Mononuclear cell (primary cell): ENCODE measurements around the gene HIPK2. TPM values are rescaled to one million over a fixed set of nuclear protein-coding genes. Genes with fewer than 3 reads are reported as not detected.

ENCODE experiments used
- H3K27me3 ChIP-seq: 2 replicates; pipeline ENCODE4 v1.6.0; 2011; ENCODE audit warnings: low read length, control low read depth; ENCODE audit not compliant: insufficient read depth
- H3K4me1 ChIP-seq: 2 replicates; pipeline ENCODE4 v1.5.1; 2011; ENCODE audit warnings: mild to moderate bottlenecking, low read length, control low read depth; ENCODE audit not compliant: insufficient read depth
- H3K4me3 ChIP-seq: 2 replicates; pipeline ENCODE4 v1.5.1; 2011; ENCODE audit warnings: mild to moderate bottlenecking, low read length, moderate library complexity
- H3K9me3 ChIP-seq: 2 replicates; pipeline ENCODE4 v1.5.1; 2011; ENCODE audit warnings: low read depth, mild to moderate bottlenecking, control low read depth, low read length
- total RNA-seq: library from RNA; depleted of rRNA; stranded (reverse); fragments of >200 nt; gene quantifications from one replicate; pipeline ENCODE4 v1.2.3, GENCODE V29; 2012

The HIPK2 gene
- total RNA-seq, 1 donor: 14.2 TPM

DNA sequence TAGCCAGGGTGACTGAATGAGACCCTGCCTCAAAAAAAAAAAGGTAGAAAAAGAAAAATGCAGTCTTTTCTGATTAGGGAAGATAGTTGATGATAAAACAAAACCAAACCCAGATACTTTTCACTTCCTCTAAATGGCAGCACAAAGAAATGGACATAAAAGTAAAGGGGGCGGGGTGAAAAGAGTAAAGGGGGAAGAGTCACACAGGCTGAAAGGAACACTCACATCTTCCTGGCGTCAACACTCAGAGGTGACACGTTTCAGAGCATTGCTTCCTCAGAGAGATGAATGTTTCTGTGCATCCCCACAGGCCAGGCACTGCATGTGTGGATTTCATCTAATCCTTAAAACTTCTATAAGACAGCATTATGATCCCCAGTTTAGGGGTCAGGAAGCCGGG is 81.2 kb downstream of the HIPK2 start:
- H3K4me3 ChIP-seq: no peak overlapping the region
- H3K27me3 ChIP-seq: no peaks in the 10 kb centered on the region
- H3K9me3 ChIP-seq: no peaks in the 10 kb centered on the region
- H3K4me1 ChIP-seq: peaks cover 17% of the 10 kb centered on the region

DNA sequence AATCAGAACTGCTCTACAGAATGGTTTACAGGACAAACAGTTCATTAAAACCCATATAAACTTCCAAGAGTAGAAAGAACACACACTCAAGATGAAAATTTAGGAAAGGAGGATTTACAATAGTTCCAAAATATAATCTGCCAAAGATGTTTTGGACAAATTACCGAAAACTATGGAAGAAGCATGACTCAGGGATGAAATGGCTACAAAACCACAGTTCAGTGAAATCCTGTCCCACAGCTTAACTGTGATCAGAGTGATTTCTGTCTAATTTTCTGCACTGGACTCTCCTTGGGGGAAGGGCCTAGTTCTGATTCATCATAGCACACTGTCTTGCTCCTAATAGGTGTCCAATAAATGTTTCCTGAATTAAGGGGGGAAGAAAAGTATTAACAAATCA is 82.2 kb downstream of the HIPK2 start:
- no peaks in the 10 kb centered on the region for H3K9me3 ChIP-seq
- no peaks in the 10 kb centered on the region for H3K27me3 ChIP-seq
- H3K4me1 ChIP-seq: peaks cover 17% of the 10 kb centered on the region
- no peak overlapping the region for H3K4me3 ChIP-seq

DNA sequence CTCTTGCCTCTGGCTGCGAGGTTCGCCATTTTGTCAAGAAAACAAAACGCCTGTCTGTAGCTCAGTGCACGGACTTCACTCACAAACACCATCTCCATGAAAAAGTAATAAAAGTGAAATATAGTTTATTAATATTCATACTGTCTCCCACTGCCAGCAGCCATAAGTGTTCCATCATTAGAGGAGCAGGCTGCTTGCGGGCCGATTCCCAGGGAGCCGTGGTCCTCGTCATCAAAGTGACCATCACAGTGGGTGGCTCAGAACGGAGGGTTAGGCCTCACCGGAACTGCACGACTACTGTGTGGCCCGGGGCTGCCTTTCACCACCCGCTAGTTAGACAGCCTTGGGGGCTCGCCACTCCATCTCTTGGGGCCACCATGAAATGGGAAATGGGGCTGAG is 82.7 kb downstream of the HIPK2 start:
- Histone ChIP-seq H3K4me3 (no peak overlapping the region), H3K9me3 (no peaks in the 10 kb centered on the region), H3K27me3 (no peaks in the 10 kb centered on the region), H3K4me1 (peaks cover 17% of the 10 kb centered on the region)

DNA sequence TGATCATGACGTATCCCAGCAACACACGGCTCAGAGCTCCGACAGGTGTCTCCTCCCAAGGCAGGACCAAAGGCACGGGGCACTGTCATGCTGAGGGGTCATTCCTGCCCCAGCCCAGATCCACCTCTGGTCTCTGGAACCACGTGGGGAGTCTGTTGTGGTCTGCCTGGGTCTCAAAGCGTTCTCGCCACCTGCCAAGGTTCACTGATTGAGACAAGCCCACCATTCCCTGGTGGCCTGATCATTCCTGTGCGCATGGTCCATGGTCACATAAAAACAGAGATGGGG is 83.5 kb downstream of the HIPK2 start:
- Histone ChIP-seq H3K9me3 (no peaks in the 10 kb centered on the region), H3K27me3 (no peaks in the 10 kb centered on the region), H3K4me1 (peaks cover 17% of the 10 kb centered on the region), H3K4me3 (no peak overlapping the region)

DNA sequence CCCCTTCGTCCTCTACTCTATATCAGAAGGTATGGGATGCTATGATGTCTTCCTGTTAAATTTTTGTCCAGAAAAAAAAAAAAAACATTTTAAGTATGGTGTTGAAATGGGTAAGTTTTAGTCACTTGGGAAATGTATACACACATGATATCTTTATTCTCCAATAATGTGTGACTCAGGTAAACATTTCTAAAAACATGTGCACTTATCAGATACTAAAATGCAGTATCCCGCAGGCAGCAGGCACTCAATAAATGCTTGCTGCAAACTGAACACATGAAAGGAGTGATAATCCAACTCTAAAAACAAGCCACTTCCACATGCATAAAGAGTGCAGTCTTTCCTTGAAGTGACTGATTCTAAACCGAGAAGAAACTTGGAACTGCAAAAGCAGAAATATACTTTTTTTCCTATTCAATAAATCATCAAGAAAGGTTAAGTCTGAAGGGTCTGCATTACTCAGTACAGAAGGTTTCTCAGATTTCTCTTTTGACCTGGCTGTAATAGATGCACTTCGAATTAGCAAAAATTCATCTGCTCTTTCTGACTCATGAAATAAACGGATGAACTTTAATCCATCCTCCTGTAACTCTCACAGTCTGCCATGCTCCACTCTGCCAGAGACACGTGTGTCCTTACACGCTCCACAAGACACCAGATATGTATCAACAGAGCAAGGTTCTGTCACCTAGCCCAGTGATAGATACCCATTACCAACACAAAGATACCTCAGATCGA is 84.0 kb downstream of the HIPK2 start:
- Histone ChIP-seq H3K4me3 (no peak overlapping the region), H3K9me3 (no peaks in the 10 kb centered on the region), H3K4me1 (peaks cover 17% of the 10 kb centered on the region), H3K27me3 (no peaks in the 10 kb centered on the region)

DNA sequence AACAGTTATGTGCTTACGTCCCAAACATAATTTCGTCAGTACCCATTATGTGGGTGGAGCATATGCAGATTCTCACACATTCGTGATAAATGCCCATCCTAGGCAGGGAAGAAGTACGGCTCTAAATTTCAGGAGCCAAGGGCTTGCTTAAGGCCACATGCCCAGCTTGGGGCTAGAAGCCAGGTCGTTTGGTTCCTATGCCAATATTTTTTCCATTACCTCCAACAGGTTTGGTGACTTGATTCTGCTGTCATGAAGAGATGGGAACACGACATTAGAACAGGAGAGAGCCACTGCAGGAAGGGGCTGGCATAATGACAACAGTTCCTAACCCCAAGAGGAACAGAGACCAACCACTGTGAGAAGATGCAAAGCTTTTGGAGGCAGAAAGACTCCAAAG is 85.1 kb downstream of the HIPK2 start:
- no peak overlapping the region for H3K4me3 ChIP-seq
- no peaks in the 10 kb centered on the region for H3K9me3 ChIP-seq
- no peaks in the 10 kb centered on the region for H3K27me3 ChIP-seq
- H3K4me1 ChIP-seq: peaks cover 17% of the 10 kb centered on the region

DNA sequence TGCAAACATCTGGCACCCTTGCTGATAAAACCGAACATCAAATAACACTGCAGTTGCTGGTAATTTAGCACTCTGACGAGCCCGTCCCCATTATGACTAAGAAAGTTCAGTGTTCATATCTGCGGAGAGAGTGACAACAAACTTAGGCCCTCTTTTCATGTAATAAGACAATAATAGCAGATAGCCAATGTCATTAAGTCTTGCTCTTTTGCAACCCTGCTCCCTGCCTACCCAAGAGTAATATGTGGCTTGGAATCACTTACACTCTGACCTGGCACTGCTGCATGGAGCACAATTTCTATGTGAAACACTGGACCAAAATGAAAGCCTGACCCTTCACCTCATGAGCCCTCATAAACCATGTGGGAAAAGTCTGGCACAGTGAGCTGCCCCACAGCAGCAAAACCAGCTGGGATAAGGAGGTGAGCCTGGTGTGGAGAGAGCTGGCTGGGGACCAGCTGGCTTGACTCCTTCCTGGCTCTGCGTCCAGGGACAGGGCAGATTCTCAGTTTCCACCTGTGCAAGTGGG is 86.5 kb downstream of the HIPK2 start:
- Histone ChIP-seq H3K4me3 (no peak overlapping the region), H3K9me3 (no peaks in the 10 kb centered on the region), H3K4me1 (peaks cover 7% of the 10 kb centered on the region), H3K27me3 (no peaks in the 10 kb centered on the region)

DNA sequence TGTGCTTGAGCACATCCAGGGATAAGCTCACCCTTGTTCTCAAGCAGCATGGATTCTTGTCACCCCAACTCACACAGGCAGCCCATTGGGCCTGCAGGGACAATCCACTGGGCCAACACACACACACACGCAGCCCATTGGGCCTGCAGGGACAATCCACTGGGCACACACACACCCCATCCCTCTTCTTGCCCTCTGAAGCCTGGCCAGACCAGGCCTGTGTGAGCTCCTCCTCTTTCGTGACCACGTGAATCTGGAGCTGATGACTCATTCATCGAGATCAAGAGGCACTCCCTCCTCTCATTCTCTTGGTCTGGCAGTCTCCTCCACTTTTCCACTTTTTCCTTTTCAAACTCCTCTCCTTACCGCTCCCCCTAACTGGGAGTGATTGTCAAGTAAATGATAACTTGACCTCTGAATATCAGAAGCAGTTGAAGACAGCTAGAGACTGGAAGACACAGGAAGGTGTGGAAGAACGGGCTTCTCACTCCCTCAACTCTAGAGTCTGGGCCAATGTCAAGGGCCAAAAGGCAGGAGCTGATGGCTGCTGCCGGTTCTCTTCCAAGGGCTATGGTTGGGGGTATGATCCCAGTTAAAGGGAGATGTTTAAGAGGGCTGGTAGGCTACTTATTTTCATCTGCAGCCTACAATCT is 89.7 kb downstream of the HIPK2 start:
- Histone ChIP-seq H3K27me3 (no peaks in the 10 kb centered on the region), H3K9me3 (no peaks in the 10 kb centered on the region), H3K4me3 (no peak overlapping the region), H3K4me1 (peaks cover 6% of the 10 kb centered on the region)

DNA sequence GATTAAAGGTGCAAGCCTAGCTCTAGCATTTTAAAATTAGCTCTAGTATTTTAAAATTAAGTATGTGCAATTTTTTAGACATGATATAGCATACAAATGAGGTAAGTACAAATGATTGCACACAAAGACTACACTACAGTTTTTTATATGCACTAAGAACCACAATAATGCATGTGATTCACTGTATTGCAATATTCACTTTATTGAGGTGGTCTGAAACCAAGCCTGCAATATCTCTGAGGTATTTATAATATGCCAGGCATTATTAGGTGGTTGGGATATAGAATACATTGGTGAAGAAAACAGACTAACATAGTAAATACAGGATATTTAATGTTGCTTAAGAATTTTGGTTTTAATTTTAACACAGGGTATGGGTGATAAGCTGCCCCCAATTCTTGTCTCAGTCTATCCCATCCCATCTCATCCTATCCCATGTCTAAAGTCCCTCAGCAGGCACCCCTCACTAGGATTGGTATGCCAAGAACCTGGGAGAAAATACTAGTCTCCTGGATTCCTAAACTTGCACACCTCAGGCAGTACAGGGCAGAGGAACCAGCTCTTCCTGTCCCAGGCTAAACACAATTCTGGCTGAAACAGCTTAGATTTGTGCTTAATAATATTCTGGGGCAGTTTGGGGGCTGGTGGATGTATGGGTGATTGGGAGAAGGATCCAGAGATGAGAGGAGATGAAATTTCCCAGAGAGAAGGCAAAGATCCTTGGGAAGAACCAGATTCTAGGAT is 90.4 kb downstream of the HIPK2 start:
- peaks cover 13% of the 10 kb centered on the region for H3K4me1 ChIP-seq
- H3K27me3 ChIP-seq: no peaks in the 10 kb centered on the region

DNA sequence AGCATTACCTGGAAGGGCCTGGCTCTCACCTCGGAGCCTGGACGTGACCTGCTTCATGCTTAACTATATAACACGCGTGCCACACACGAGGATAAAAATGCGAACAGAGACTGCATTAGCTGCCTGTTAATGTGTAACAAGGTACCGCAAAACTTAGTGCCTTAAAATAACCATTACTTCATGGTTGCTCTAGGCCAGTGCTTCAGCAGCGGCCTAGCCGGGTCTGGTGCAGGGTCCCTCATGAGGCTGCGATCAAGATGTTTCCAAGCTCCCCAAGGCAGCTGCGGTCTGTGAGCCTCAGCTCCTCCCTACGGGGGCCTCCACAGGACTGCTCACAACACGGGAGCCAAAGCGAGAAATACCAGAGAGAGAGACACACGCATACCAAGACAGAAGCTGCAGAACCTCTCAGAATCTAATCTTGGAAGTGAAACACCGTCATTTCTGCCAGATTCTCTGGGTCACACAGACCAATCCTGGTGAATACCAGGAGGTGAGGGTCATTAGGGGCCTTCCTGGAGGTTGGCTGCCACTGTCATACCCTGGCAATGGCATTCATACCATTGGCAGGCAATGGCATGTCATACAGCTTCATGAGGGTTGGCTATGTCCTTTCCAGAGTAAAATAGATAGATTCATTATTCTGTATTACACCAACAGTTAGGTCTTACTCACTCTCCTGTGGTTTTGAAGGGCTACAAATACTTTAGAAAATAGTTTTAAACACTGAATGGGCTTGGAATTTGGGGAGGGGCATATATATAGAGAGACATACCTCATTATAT is 94.5 kb downstream of the HIPK2 start:
- Histone ChIP-seq H3K9me3 (no peaks in the 10 kb centered on the region), H3K4me3 (no peak overlapping the region), H3K4me1 (peaks cover 40% of the 10 kb centered on the region), H3K27me3 (no peaks in the 10 kb centered on the region)

More for the DNA sequence above, 90.4 kb downstream of the HIPK2 start:
- H3K9me3 ChIP-seq: no peaks in the 10 kb centered on the region
- H3K4me3 ChIP-seq: no peak overlapping the region

DNA sequence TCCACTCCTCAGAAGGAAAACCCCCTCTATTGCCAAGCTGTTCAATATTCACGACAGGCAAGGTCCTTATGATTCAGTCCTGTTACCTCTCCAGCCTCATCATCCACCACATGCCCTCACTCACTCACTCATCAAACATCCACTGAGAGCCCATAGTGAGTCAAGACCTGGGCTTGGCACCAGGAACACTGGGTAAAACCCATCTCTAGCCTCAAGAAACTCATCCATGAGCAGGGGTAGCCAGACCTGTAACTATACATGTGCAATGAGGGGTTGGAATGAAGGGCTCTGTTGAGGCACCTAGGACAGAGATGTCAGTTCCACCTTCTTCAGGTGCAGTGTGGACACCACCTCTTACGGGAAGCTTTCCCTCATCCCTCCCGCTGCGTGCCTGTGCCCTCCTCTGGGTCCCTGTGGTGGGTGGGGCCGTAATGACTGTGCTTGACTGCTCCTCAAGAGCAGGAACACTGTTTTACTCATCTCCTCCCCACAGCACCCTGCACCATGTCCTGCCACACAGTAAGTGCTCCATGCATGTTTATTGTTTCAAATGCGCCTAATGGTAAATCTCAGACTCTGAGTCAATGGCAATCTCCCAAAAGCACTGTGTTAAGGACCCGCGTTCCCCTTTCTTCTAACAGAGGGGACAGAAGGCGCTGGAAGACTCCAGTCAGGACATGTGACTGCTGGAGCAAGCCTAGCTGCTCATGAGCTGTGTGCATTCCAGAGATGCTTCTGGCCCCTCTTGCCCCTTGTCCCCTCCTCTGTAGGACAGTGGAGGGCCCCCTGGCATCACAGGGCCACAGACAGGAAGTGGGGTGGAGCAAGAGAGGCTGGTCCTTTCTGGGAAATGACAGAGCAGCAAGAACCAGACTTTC is 95.4 kb downstream of the HIPK2 start:
- H3K4me3 ChIP-seq: no peak overlapping the region
- H3K27me3 ChIP-seq: no peaks in the 10 kb centered on the region
- peaks cover 40% of the 10 kb centered on the region for H3K4me1 ChIP-seq
- no peaks in the 10 kb centered on the region for H3K9me3 ChIP-seq

DNA sequence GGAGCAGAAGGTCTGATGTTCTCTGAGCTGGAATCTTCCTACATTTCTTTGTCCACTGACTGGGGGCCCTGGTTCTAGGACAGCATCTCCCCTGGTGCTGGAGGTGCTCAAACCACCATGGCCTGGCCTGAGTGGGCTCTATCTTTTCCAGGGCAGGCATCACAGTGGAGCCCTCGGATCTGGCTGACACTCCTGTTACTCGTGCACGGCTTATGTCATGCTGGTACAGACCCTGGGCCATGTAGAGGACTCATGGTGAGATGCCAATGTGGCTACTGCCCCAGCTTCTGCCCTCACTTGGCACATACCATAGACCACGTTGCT is 96.0 kb downstream of the HIPK2 start:
- peaks cover 40% of the 10 kb centered on the region for H3K4me1 ChIP-seq
- H3K27me3 ChIP-seq: no peaks in the 10 kb centered on the region
- H3K9me3 ChIP-seq: no peaks in the 10 kb centered on the region
- H3K4me3 ChIP-seq: no peak overlapping the region

DNA sequence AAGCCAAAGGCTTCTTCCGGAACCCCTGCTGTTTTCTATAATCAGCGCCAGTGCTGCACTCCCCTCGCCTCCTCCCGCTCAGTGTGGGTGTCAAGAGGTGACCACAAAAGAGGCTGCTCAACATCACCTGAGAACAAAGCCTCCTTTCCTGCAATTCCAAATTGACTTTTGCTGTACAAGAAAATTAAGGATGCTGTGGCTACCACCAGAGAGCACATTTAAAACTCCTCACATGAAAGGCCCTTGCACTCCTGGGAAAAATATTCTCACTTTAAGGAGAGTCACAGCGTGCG is 96.4 kb downstream of the HIPK2 start:
- H3K4me1 ChIP-seq: peaks cover 40% of the 10 kb centered on the region

DNA sequence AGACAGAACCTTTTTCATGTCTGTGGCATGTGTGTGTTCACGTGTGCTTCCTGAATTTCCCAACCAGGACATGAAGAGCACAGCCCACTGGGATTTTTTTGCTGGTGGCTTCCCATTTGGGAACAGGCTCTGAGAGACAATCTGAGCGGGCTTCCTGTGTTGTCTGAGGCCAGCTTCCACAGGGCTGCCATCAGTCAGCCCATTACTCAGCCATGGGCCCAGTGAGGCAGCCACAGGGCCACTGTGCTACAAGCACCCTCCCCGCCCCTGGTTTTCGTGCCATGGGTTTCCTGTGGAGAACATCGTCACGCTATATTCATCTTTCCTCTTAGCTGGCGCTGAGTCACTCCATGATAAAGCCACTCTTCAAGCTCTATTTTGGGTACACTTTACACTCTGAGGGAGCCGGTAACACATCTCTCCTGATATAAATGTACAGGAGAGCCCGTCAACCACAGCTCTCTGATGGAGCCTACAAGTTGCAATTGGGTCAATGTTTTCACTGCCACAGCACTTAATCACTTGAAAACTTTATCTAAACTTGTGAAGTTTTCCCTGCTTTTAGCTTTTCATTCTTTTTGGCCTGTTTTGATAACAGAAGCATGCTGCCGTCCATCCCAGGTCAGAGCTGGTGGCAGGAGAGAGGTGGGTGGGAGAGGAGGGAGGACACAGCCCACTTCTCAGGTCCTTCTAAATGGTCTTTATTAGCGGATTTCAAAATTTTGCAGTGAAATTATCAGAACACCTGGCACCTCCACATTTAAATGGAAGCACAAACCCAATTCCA is 96.9 kb downstream of the HIPK2 start:
- H3K4me3 ChIP-seq: no peak overlapping the region

More for the DNA sequence above, 96.4 kb downstream of the HIPK2 start:
- H3K27me3 ChIP-seq: no peaks in the 10 kb centered on the region
- no peak overlapping the region for H3K4me3 ChIP-seq
- no peaks in the 10 kb centered on the region for H3K9me3 ChIP-seq

More for the DNA sequence above, 96.9 kb downstream of the HIPK2 start:
- Histone ChIP-seq H3K9me3 (no peaks in the 10 kb centered on the region), H3K4me1 (peaks cover 44% of the 10 kb centered on the region), H3K27me3 (no peaks in the 10 kb centered on the region)
